HCT116 (cell line): ENCODE measurements around the gene SLC25A1. TPM values are rescaled to one million over a fixed set of nuclear protein-coding genes. Genes with fewer than 3 reads are reported as not detected.

ENCODE experiments used
- ATAC-seq: fragments of 200-7000 bp; cut with Tn5 transposase; 2 replicates; pipeline ENCODE4 v1.9.1; 2020; ENCODE audit warnings: mild to moderate bottlenecking, moderate library complexity
- BruUV-seq: library from RNA; stranded (reverse); fragments of 400-500 nt; replicated peaks from 2 replicates; lab custom pipeline; 2021; lab: Mats Ljungman, UMichigan
- CTCF ChIA-PET: fragments of 300-600 bp; sonication (Branson Sonifier 250); formaldehyde crosslinking; loops from one replicate; lab custom pipeline; 2021; ENCODE audit warnings: antibody characterized with exemption; lab: Charles Lee
- POLR2A ChIA-PET: fragments of 300-600, 350-600 bp; sonication (Branson Sonifier 250); formaldehyde crosslinking; loops from one replicate; lab custom pipeline; 2021; ENCODE audit warnings: antibody characterized with exemption; lab: Charles Lee
- RAD21 ChIA-PET, 2 experiments: fragments of 300-600 bp; sonication (Branson Sonifier 250); formaldehyde crosslinking; loops; one replicate each; lab custom pipeline; 2023; ENCODE audit warnings: low total read pairs in 2 of 2; ENCODE audit not compliant: uncharacterized antibody in 2 of 2, unreplicated experiment in 2 of 2, low non-redundant PET in 1 of 2; lab: Charles Lee
- DNase-seq: peaks from one replicate; pipeline ENCODE4 v3.0.0-alpha.2; 2010; ENCODE audit warnings: low read depth, low spot score
- H2AFZ ChIP-seq: fragments of 200-600 bp; shearing (Covaris generic), sonication (generic); 2 replicates; pipeline ENCODE4 v1.6.1; 2017; ENCODE audit warnings: low read depth, mixed run types, mixed read lengths, antibody characterized with exemption, low read length; ENCODE audit not compliant: poor library complexity, severe bottlenecking
- H3K27ac ChIP-seq: 2 replicates; pipeline ENCODE4 v1.5.1; 2012; ENCODE audit warnings: low read depth, low read length
- H3K27me3 ChIP-seq: fragments of 200-600 bp; sonication (generic); 2 replicates; pipeline ENCODE4 v1.6.1; 2016; ENCODE audit warnings: mixed run types, low read length, mixed read lengths; ENCODE audit not compliant: insufficient read depth
- H3K36me3 ChIP-seq, 2 experiments: fragments of 200-500 bp in 1 of 2; fragments of 200-600 bp in 1 of 2; sonication (Bioruptor generic) in 1 of 2; sonication (generic) in 1 of 2; 2 replicates each; pipeline versions ENCODE4 v1.5.1 to v1.6.1; 2014 to 2016; ENCODE audit warnings: low read length in 2 of 2, inconsistent platforms in 1 of 2, mixed read lengths in 1 of 2, mixed run types in 1 of 2; ENCODE audit not compliant: insufficient read depth in 2 of 2, control insufficient read depth in 1 of 2
- H3K4me1 ChIP-seq, 2 experiments: fragments of 200-600 bp in 1 of 2; sonication (generic) in 1 of 2; 2 replicates each; pipeline versions ENCODE4 v1.5.1 to v1.6.1; 2012 to 2017; ENCODE audit warnings: low read length in 2 of 2, inconsistent platforms in 1 of 2, mild to moderate bottlenecking in 1 of 2, mixed read lengths in 1 of 2, mixed run types in 1 of 2, moderate library complexity in 1 of 2; ENCODE audit not compliant: insufficient read depth in 2 of 2, control insufficient read depth in 1 of 2
- H3K4me2 ChIP-seq: fragments of 200-600 bp; sonication (generic); 2 replicates; pipeline ENCODE4 v1.6.1; 2017; ENCODE audit warnings: mixed run types, low read length, mixed read lengths
- H3K4me3 ChIP-seq, 2 experiments: fragments of 200-600 bp in 1 of 2; sonication (generic) in 1 of 2; replicated peaks in 1 of 2; 2 replicates each; pipeline ENCODE4 v1.5.1; 2011 to 2016; ENCODE audit warnings: low read length in 2 of 2, control low read depth in 1 of 2, low read depth in 1 of 2, mild to moderate bottlenecking in 1 of 2, mixed read lengths in 1 of 2, mixed run types in 1 of 2
- H3K79me2 ChIP-seq: fragments of 200-600 bp; sonication (generic); 2 replicates; pipeline ENCODE4 v1.6.1; 2017; ENCODE audit warnings: mild to moderate bottlenecking, mixed run types, low read length, moderate library complexity, mixed read lengths; ENCODE audit not compliant: insufficient read depth
- H3K9ac ChIP-seq: fragments of 200-600 bp; sonication (generic); 2 replicates; pipeline ENCODE4 v1.6.1; 2016; ENCODE audit warnings: low read length, mixed read lengths
- H3K9me2 ChIP-seq: fragments of 200-600 bp; sonication (generic), shearing (Covaris generic); 2 replicates; pipeline ENCODE4 v1.6.1; 2017; ENCODE audit warnings: mixed run types, mild to moderate bottlenecking, moderate library complexity; ENCODE audit not compliant: insufficient read depth
- H3K9me3 ChIP-seq, 2 experiments: fragments of 200-500 bp in 1 of 2; fragments of 200-600 bp in 1 of 2; sonication (Bioruptor generic) in 1 of 2; sonication (generic) in 1 of 2; 2 replicates each; pipeline ENCODE4 v1.6.1; 2014 to 2017; ENCODE audit warnings: low read length in 2 of 2, mixed read lengths in 2 of 2, inconsistent platforms in 1 of 2, low read depth in 1 of 2, mild to moderate bottlenecking in 1 of 2, mixed run types in 1 of 2, moderate library complexity in 1 of 2; ENCODE audit not compliant: control insufficient read depth in 1 of 2, insufficient read depth in 1 of 2
- H4K20me1 ChIP-seq: fragments of 200-600 bp; sonication (generic), shearing (Covaris generic); 2 replicates; pipeline ENCODE4 v1.6.1; 2017; ENCODE audit warnings: mixed run types, mild to moderate bottlenecking, moderate library complexity; ENCODE audit not compliant: insufficient read depth
- ATF3 ChIP-seq: IDR thresholded peaks from 2 replicates; pipeline ENCODE4 v1.6.1; 2012
- EGR1 ChIP-seq: IDR thresholded peaks from 2 replicates; pipeline ENCODE4 v1.6.1; 2012; ENCODE audit warnings: low read depth
- POLR2AphosphoS5 ChIP-seq: IDR thresholded peaks from 2 replicates; pipeline ENCODE4 v1.6.1; 2011; ENCODE audit warnings: mild to moderate bottlenecking, low read depth, low read length, moderate library complexity
- RAD21 ChIP-seq: IDR thresholded peaks from 2 replicates; pipeline ENCODE4 v1.6.1; 2012; ENCODE audit warnings: low read depth, mild to moderate bottlenecking
- SIN3A ChIP-seq: IDR thresholded peaks from 2 replicates; pipeline ENCODE4 v1.6.1; 2012; ENCODE audit warnings: low read depth
- SRF ChIP-seq: IDR thresholded peaks from 2 replicates; pipeline ENCODE4 v1.6.1; 2012; ENCODE audit warnings: low read depth
- YY1 ChIP-seq: IDR thresholded peaks from 2 replicates; pipeline ENCODE4 v1.6.1; 2011; ENCODE audit warnings: low read length, low read depth, moderate library complexity, mild to moderate bottlenecking; ENCODE audit not compliant: insufficient replicate concordance; ENCODE audit errors: extremely low read depth
- ZFX ChIP-seq: fragments of 450-650 bp; IDR thresholded peaks from 2 replicates; pipeline ENCODE4 v1.6.1; 2017
- ZNF274 ChIP-seq: fragments of 200-500 bp; sonication (Bioruptor generic); IDR thresholded peaks from 2 replicates; pipeline ENCODE4 v1.6.1; 2014; ENCODE audit warnings: mild to moderate bottlenecking, low read depth, low read length, inconsistent platforms
- intact Hi-C: fragments of 100-400 bp; cut with micrococcal nuclease; formaldehyde crosslinking; loops from 2 replicates; pipeline ENCODE4 v1.10.0; 2022
- total RNA-seq: library from RNA; stranded (reverse); gene quantifications from one replicate; pipeline ENCODE4 v1.2.1, GENCODE V29; 2021; ENCODE audit not compliant: unreplicated experiment
- TF ChIP-seq, protein P1 (sequence below): IDR thresholded peaks from 2 replicates; pipeline ENCODE4 v1.6.1; 2012
- TF ChIP-seq, protein P2 (sequence below): IDR thresholded peaks from 2 replicates; pipeline ENCODE4 v1.6.1; 2012; ENCODE audit warnings: low read depth

SLC25A1 gene
- total RNA-seq, 1 experiment from 2014 or later, result 146 TPM

- RAD21 ChIA-PET, result no interaction called here
These were observed 22.8 kb upstream of the SLC25A1 start for GRCh38 chr22:19201130-19201868.

More at GRCh38 chr22:19201130-19201868, 22.8 kb upstream of the SLC25A1 start:
- Histone ChIP-seq H3K9me2 (no peaks in the 10 kb centered on the region), H3K36me3 (no peaks in the 10 kb centered on the region), H3K27me3 (no peaks in the 10 kb centered on the region), H3K27ac (no peak overlapping the region), H3K4me2 (no peak overlapping the region), H2AFZ (no peak overlapping the region), H3K4me3 (no peak overlapping the region), H3K4me1 (no peaks in the 10 kb centered on the region), H3K9ac (no peak overlapping the region), H4K20me1 (no peaks in the 10 kb centered on the region), H3K9me3 (no peaks in the 10 kb centered on the region), H3K79me2 (no peaks in the 10 kb centered on the region)
- ChIA-PET POLR2A (no interaction called here), CTCF (no interaction called here)
- DNase-seq (no peak), ATAC-seq (no peak)
- intact Hi-C loops, result no loop called here
- no TSS peak for BruUV-seq
- TF ChIP-seq SRF (no peak), POLR2AphosphoS5 (no peak), ZNF274 (no peak), YY1 (no peak), ZFX (no peak), EGR1 (no peak), SIN3A (no peak), ATF3 (no peak), RAD21 (no peak)
- TF ChIP-seq, protein P1, sequence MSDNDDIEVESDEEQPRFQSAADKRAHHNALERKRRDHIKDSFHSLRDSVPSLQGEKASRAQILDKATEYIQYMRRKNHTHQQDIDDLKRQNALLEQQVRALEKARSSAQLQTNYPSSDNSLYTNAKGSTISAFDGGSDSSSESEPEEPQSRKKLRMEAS, result no peak
- TF ChIP-seq, protein P2, sequence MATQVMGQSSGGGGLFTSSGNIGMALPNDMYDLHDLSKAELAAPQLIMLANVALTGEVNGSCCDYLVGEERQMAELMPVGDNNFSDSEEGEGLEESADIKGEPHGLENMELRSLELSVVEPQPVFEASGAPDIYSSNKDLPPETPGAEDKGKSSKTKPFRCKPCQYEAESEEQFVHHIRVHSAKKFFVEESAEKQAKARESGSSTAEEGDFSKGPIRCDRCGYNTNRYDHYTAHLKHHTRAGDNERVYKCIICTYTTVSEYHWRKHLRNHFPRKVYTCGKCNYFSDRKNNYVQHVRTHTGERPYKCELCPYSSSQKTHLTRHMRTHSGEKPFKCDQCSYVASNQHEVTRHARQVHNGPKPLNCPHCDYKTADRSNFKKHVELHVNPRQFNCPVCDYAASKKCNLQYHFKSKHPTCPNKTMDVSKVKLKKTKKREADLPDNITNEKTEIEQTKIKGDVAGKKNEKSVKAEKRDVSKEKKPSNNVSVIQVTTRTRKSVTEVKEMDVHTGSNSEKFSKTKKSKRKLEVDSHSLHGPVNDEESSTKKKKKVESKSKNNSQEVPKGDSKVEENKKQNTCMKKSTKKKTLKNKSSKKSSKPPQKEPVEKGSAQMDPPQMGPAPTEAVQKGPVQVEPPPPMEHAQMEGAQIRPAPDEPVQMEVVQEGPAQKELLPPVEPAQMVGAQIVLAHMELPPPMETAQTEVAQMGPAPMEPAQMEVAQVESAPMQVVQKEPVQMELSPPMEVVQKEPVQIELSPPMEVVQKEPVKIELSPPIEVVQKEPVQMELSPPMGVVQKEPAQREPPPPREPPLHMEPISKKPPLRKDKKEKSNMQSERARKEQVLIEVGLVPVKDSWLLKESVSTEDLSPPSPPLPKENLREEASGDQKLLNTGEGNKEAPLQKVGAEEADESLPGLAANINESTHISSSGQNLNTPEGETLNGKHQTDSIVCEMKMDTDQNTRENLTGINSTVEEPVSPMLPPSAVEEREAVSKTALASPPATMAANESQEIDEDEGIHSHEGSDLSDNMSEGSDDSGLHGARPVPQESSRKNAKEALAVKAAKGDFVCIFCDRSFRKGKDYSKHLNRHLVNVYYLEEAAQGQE, result no peak
